KG1 (cell line): ENCODE results near the gene PI16.
A peak's percentile ranks its signal among the peaks of the same experiment; 100 is the strongest.
"Not testable (repeated sequence)": the region's sequence is repeated elsewhere in the genome, so short reads cannot be mapped to it uniquely, and the experiment has no call there.

ENCODE experiments used
- DNase-seq: peaks from one replicate; lab custom pipeline; 2025; lab: John Stamatoyannopoulos, UW

PI16 gene

GRCh38 chr6:36928547-36928918 is 26.0 kb upstream of the PI16 start:
- no peak for DNase-seq

GRCh38 chr6:36929152-36929551 is 25.4 kb upstream of the PI16 start:
- no peak for DNase-seq

- DNase-seq = no peak
These were observed 24.9 kb upstream of the PI16 start for GRCh38 chr6:36929607-36930006.

- no peak for DNase-seq
These were observed 24.1 kb upstream of the PI16 start for GRCh38 chr6:36930483-36930882.

GRCh38 chr6:36933102-36933501 is 21.4 kb upstream of the PI16 start:
- DNase-seq = no peak

GRCh38 chr6:36933519-36933918 is 21.0 kb upstream of the PI16 start:
- no peak for DNase-seq

GRCh38 chr6:36934901-36935300 is 19.6 kb upstream of the PI16 start:
- no peak for DNase-seq

GRCh38 chr6:36936824-36937223 is 17.7 kb upstream of the PI16 start:
- DNase-seq = no peak

GRCh38 chr6:36937896-36938295 is 16.6 kb upstream of the PI16 start:
- no peak for DNase-seq

- no peak for DNase-seq
These were observed 16.0 kb upstream of the PI16 start for GRCh38 chr6:36938536-36938935.

- DNase-seq = not testable (repeated sequence)
These were observed 15.5 kb upstream of the PI16 start for GRCh38 chr6:36939005-36939404.

- no peak for DNase-seq
These were observed 14.5 kb upstream of the PI16 start for GRCh38 chr6:36940027-36940426.

- not testable (repeated sequence) for DNase-seq
These were observed 13.0 kb upstream of the PI16 start for GRCh38 chr6:36941561-36941960.

- DNase-seq = not testable (repeated sequence)
These were observed 12.2 kb upstream of the PI16 start for GRCh38 chr6:36942329-36942728.

GRCh38 chr6:36944650-36945049 is 9.9 kb upstream of the PI16 start:
- no peak for DNase-seq

GRCh38 chr6:36945301-36945700 is 9.2 kb upstream of the PI16 start:
- DNase-seq = no peak

- DNase-seq = no peak
These were observed 8.0 kb upstream of the PI16 start for GRCh38 chr6:36946526-36946925.

- DNase-seq = peak; percentile 16
These were observed 6.8 kb upstream of the PI16 start for GRCh38 chr6:36947570-36948351.

- not testable (repeated sequence) for DNase-seq
These were observed 5.5 kb upstream of the PI16 start for GRCh38 chr6:36949076-36949475.

GRCh38 chr6:36949636-36950035 is 4.9 kb upstream of the PI16 start:
- DNase-seq = no peak

GRCh38 chr6:36953931-36954261 is 642 bp upstream of the PI16 start:
- DNase-seq = no peak

- DNase-seq = no peak
These were observed 598 bp downstream of the PI16 start for GRCh38 chr6:36955136-36955535.

- DNase-seq = no peak
These were observed 1.3 kb downstream of the PI16 start for GRCh38 chr6:36955671-36956445.

GRCh38 chr6:36956446-36956820 is 1.9 kb downstream of the PI16 start:
- DNase-seq = no peak
